Cardiac fibroblast (primary cell): ENCODE results near the gene CAMK2G.
"Not testable (repeated sequence)": the region's sequence is repeated elsewhere in the genome, so short reads cannot be mapped to it uniquely, and the experiment has no call there.

Experiments used
- DNase-seq, 2 donors: peaks; one replicate each; pipeline versions ENCODE4 v3.0.0 to v3.0.0-alpha.2; 2010; ENCODE audit warnings: low read depth in 2 of 2
- H3K4me3 ChIP-seq, 2 donors: replicated peaks in 1 of 2; 1 replicate in 1 of 2; 2 replicates in 1 of 2; pipeline ENCODE4 v1.5.1; 2011; ENCODE audit warnings: low read depth in 2 of 2, low read length in 2 of 2, mild to moderate bottlenecking in 2 of 2, moderate library complexity in 1 of 2
- TF ChIP-seq, protein P1 (sequence below): IDR thresholded peaks from one replicate; pipeline ENCODE4 v1.5.1; 2011; ENCODE audit warnings: low read depth, mild to moderate bottlenecking, low read length, inconsistent platforms

Gene CAMK2G

GRCh38 chr10:73893426-73893825 lies 19.1 kb upstream of the CAMK2G start:
- TF ChIP-seq, protein P1, sequence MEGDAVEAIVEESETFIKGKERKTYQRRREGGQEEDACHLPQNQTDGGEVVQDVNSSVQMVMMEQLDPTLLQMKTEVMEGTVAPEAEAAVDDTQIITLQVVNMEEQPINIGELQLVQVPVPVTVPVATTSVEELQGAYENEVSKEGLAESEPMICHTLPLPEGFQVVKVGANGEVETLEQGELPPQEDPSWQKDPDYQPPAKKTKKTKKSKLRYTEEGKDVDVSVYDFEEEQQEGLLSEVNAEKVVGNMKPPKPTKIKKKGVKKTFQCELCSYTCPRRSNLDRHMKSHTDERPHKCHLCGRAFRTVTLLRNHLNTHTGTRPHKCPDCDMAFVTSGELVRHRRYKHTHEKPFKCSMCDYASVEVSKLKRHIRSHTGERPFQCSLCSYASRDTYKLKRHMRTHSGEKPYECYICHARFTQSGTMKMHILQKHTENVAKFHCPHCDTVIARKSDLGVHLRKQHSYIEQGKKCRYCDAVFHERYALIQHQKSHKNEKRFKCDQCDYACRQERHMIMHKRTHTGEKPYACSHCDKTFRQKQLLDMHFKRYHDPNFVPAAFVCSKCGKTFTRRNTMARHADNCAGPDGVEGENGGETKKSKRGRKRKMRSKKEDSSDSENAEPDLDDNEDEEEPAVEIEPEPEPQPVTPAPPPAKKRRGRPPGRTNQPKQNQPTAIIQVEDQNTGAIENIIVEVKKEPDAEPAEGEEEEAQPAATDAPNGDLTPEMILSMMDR: no peak
- DNase-seq: no peak
- H3K4me3 ChIP-seq: no peak overlapping the region

DNA sequence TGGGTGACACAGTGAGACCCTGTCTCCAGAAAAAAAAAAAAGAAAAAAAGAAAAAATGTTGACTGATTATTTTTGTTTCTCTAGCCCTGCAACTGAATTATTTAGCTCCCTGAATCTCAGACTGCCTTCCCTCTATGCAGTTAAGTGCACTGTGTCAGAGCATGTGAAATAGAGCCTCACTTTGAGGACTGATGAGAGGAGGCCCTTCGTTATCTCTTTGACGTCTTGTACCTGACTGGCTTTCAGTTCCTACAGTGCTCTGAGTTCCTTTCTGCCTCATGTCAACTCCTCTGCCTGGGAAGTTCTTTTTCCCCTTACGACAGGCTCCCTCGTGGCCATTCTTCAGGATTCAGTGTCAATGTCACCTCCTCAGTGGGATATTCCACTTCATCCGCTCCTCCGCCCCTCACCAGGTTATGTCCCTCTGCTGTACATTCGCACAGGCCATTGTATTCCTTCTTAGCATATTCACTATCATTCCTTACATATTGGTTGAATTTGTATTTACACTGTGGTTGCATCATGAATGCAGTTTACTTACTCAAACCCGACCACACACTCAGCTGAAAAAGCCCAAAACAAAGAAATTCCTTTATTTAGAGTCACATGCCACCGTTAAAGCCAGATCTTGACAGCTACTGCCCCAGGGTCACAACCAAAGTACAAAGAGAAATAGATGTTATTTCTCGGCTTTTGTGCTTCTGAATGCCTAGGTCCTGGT lies 18.1 kb upstream of the CAMK2G start:
- DNase-seq: peak; percentile 73 to 76
- no peak overlapping the region for H3K4me3 ChIP-seq
- TF ChIP-seq, protein P1: no peak

DNA sequence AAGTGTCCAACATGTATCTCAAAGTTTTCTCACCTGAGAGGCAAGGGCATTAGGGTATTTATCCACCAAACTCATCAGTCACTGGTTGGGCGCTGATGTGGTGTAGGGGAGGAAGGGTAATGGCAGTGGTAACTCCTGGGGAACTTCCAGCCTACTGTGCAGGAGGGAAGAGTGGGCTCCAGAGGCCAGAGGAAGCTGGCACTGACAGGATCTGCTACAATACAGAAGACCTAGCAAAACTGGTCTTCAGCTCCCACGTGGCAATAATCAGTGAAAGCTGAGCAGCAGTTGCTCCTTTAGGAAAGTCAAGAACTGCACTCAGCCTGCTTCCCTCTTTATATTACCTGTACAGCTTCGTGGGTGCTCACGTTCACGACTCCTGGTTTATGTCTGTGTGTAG lies 17.2 kb upstream of the CAMK2G start:
- DNase-seq: no peak
- no peak overlapping the region for H3K4me3 ChIP-seq
- TF ChIP-seq, protein P1: no peak

DNA sequence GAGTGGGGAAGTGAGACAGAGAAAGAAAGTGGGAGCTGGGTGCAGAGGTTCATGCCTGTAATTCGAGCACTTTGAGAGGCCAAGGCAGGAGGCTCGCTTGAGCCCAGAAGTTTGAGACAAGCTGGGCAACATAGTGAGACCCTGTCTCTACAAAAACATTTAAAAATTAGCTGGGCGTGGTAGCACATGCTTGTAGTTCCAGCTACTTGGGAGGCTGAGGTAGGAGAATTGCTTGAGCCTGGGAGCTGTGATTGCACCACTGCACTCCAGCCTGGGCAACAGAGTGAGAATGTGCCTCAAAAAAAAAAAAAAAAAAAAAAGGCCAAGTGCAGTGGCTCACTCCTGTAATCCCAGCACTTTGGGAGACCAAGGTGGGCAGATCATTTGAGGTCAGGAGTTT lies 16.5 kb upstream of the CAMK2G start:
- not testable (repeated sequence) for H3K4me3 ChIP-seq, DNase-seq

- no peak overlapping the region for H3K4me3 ChIP-seq
- TF ChIP-seq, protein P1: no peak
- DNase-seq: no peak
Measured at GRCh38 chr10:73890261-73890660, 15.9 kb upstream of the CAMK2G start.

GRCh38 chr10:73889416-73889815 lies 15.1 kb upstream of the CAMK2G start:
- not testable (repeated sequence) for H3K4me3 ChIP-seq
- DNase-seq: peak in 1 of 2 donors; percentile 37

DNA sequence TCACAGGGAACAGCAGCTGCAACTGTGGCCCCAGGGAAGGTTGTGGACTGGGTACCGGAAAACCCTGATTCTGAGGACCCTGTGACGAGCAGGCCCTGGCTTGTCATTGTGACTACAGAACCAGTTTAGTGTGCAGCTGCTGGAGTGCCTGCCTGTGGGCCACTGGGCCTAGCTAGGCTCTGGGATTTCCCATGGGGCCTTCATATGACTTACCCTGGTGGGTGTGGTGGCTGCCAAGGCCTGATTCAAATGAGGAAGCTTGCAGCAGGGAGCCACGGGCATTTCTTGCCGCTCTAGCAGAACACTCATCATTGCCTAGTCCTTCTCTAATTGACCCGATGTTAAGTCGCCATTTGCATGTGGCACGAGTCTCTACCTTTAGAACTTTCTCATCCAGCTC lies 14.7 kb upstream of the CAMK2G start:
- H3K4me3 ChIP-seq: no peak overlapping the region
- peak in 1 of 2 donors; percentile 89 for DNase-seq
- TF ChIP-seq, protein P1: no peak

- TF ChIP-seq, protein P1: no peak
- no peak overlapping the region for H3K4me3 ChIP-seq
- peak in 1 of 2 donors; percentile 30 for DNase-seq
Measured at GRCh38 chr10:73888514-73888913, 14.2 kb upstream of the CAMK2G start.
